HepG2 (cell line): ENCODE results near the gene CEBPE.

Experiments
- HDAC6 ChIP-seq: fragments of 200-600 bp; sonication (generic); IDR thresholded peaks from 2 replicates; pipeline ENCODE4 v1.7.0; 2017; ENCODE audit warnings: mild to moderate bottlenecking, antibody characterized with exemption, low read length, low read depth
- MAFK ChIP-seq, 2 experiments: IDR thresholded peaks in 1 of 2; conservative IDR thresholded peaks in 1 of 2; 2 replicates each; pipeline ENCODE4 v1.6.1; 2011; ENCODE audit warnings: improper control_type of control experiment in 2 of 2, low read length in 2 of 2
- NFE2 ChIP-seq: sonication (generic); formaldehyde crosslinking; IDR thresholded peaks from 2 replicates; pipeline ENCODE4 v1.4.0; 2020; ENCODE audit warnings: missing genetic modification reagents
- NR2F6 ChIP-seq, 2 experiments: IDR thresholded peaks; 2 replicates each; pipeline ENCODE4 v1.6.1; 2016; ENCODE audit warnings: antibody characterized with exemption in 1 of 2, mild to moderate bottlenecking in 1 of 2
- POLR2A ChIP-seq, 2 experiments: IDR thresholded peaks; 2 replicates each; pipeline ENCODE4 v1.6.1; 2011; ENCODE audit warnings: low read depth in 2 of 2, low read length in 2 of 2, mild to moderate bottlenecking in 1 of 2, moderate library complexity in 1 of 2; ENCODE audit not compliant: insufficient read depth in 1 of 2
- POLR2AphosphoS2 ChIP-seq: IDR thresholded peaks from 2 replicates; pipeline ENCODE4 v1.6.1; 2011; ENCODE audit warnings: low read depth, low read length, improper control_type of control experiment
- ZBTB2 ChIP-seq: sonication (generic); formaldehyde crosslinking; IDR thresholded peaks from 2 replicates; pipeline ENCODE4 v1.8.0; 2022; ENCODE audit warnings: low read depth, missing genetic modification reagents
- ZNF121 ChIP-seq: sonication (generic); formaldehyde crosslinking; IDR thresholded peaks from 2 replicates; pipeline ENCODE4 v1.5.0; 2020; ENCODE audit warnings: mild to moderate bottlenecking, missing genetic modification reagents
- ZNF703 ChIP-seq: sonication (generic); formaldehyde crosslinking; IDR thresholded peaks from 2 replicates; pipeline ENCODE4 v1.5.1; 2020; ENCODE audit warnings: missing genetic modification reagents, mild to moderate bottlenecking, moderate library complexity, borderline replicate concordance
- TF ChIP-seq, protein P1 (sequence below): sonication (generic); formaldehyde crosslinking; IDR thresholded peaks from 2 replicates; pipeline ENCODE4 v1.4.0; 2020; ENCODE audit warnings: missing genetic modification reagents, mild to moderate bottlenecking, borderline replicate concordance
- TF ChIP-seq, protein P2 (sequence below): IDR thresholded peaks from 2 replicates; pipeline ENCODE4 v1.4.0; 2020; ENCODE audit warnings: mild to moderate bottlenecking, missing genetic modification reagents

DNA sequence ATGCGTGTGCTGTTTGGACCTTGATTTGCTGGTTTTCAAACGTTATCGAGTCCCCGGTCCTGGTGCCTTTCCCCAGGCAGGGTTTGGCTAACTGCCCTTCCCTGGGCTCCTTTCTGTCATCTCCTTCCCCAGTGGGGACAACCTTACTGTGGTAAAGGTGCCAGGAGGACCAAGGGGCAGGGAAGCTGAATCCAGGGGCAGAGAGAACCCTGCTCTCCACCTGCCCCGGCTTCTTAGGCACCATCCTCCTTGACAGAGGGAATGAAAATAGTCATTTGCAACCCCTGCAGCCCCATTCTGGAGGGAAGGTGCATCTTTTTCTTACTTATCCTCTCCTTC is 5.0 kb downstream of the CEBPE start:
- TF ChIP-seq NR2F6 (IDR thresholded peaks at IDR 0.05) (no peak), NR2F6 (CRISPR knock-in tag; IDR thresholded peaks at IDR 0.05) (no peak), ZBTB2 (CRISPR knock-in tag) (no peak), MAFK (conservative IDR thresholded peaks at IDR 0.05 in 1 of 2, IDR thresholded peaks at IDR 0.05 in 1 of 2; ENCODE audit: low read length in 2 of 2) (no peak), HDAC6 (no peak), POLR2A (IDR thresholded peaks at IDR 0.05; ENCODE audit: insufficient read depth in 1 of 2, low read depth in 2 of 2, low read length in 2 of 2) (no peak), POLR2AphosphoS2 (no peak), ZNF121 (CRISPR knock-in tag) (no peak), ZNF703 (CRISPR knock-in tag) (no peak), NFE2 (no peak)
- TF ChIP-seq, protein P1, sequence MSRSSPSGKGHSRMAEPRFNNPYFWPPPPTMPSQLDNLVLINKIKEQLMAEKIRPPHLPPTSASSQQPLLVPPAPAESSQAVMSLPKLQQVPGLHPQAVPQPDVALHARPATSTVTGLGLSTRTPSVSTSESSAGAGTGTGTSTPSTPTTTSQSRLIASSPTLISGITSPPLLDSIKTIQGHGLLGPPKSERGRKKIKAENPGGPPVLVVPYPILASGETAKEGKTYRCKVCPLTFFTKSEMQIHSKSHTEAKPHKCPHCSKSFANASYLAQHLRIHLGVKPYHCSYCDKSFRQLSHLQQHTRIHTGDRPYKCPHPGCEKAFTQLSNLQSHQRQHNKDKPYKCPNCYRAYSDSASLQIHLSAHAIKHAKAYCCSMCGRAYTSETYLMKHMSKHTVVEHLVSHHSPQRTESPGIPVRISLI (CRISPR knock-in tag) = no peak
- TF ChIP-seq, protein P2, sequence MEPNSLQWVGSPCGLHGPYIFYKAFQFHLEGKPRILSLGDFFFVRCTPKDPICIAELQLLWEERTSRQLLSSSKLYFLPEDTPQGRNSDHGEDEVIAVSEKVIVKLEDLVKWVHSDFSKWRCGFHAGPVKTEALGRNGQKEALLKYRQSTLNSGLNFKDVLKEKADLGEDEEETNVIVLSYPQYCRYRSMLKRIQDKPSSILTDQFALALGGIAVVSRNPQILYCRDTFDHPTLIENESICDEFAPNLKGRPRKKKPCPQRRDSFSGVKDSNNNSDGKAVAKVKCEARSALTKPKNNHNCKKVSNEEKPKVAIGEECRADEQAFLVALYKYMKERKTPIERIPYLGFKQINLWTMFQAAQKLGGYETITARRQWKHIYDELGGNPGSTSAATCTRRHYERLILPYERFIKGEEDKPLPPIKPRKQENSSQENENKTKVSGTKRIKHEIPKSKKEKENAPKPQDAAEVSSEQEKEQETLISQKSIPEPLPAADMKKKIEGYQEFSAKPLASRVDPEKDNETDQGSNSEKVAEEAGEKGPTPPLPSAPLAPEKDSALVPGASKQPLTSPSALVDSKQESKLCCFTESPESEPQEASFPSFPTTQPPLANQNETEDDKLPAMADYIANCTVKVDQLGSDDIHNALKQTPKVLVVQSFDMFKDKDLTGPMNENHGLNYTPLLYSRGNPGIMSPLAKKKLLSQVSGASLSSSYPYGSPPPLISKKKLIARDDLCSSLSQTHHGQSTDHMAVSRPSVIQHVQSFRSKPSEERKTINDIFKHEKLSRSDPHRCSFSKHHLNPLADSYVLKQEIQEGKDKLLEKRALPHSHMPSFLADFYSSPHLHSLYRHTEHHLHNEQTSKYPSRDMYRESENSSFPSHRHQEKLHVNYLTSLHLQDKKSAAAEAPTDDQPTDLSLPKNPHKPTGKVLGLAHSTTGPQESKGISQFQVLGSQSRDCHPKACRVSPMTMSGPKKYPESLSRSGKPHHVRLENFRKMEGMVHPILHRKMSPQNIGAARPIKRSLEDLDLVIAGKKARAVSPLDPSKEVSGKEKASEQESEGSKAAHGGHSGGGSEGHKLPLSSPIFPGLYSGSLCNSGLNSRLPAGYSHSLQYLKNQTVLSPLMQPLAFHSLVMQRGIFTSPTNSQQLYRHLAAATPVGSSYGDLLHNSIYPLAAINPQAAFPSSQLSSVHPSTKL (CRISPR knock-in tag) = no peak
